ENCODE results near the gene RAB7B.
A peak's percentile ranks its signal among the peaks of the same experiment; 100 is the strongest.
"Not testable (repeated sequence)": the region's sequence is repeated elsewhere in the genome, so short reads cannot be mapped to it uniquely, and the experiment has no call there.

The RAB7B gene

GRCh38 chr1:206002871-206003801 lies at the start of gene RAB7B:
Gene RAB7B (minus strand): TSS chr1:206003395. CDS start chr1:205994135, 9,260 bp downstream.
- in situ Hi-C loops (cut with HindIII; ENCODE audit: low pct_ligation_motif_present, low sequenced_read_pairs) = no loop called here
- H3K36me3 ChIP-seq (replicated peaks) = no peaks in the 10 kb centered on the region
- DNase-seq = peak; percentile 75
- TF ChIP-seq CTCF (IDR thresholded peaks at IDR 0.05; ENCODE audit: low read depth, low read length, missing control alignments) = no peak
- H3K27ac ChIP-seq = peak within 1 kb of the TSS; percentile 50
- H3K27me3 ChIP-seq (replicated peaks) = no peaks in the 10 kb centered on the region
- peak within 1 kb of the TSS; percentile 41 for H3K4me3 ChIP-seq (ENCODE audit: low read depth, low read length)

- H3K27ac ChIP-seq; H3K27me3 ChIP-seq (replicated peaks); in situ Hi-C loops (cut with HindIII; ENCODE audit: low pct_ligation_motif_present, low sequenced_read_pairs); H3K4me3 ChIP-seq (ENCODE audit: low read depth, low read length); H3K36me3 ChIP-seq (replicated peaks); DNase-seq: not testable (repeated sequence)
Measured at GRCh38 chr1:206052231-206052865, 49.2 kb upstream of the RAB7B start.

GRCh38 chr1:206050655-206051235 lies 47.5 kb upstream of the RAB7B start:
- Histone ChIP-seq H3K27ac (no peak overlapping the region), H3K36me3 (replicated peaks) (no peaks in the 10 kb centered on the region), H3K27me3 (replicated peaks) (peaks cover 7% of the 10 kb centered on the region), H3K4me3 (ENCODE audit: low read depth, low read length) (no peak overlapping the region)
- no peak for TF ChIP-seq CTCF (IDR thresholded peaks at IDR 0.05; ENCODE audit: low read depth, low read length, missing control alignments)
- DNase-seq = no peak
- in situ Hi-C loops (cut with HindIII; ENCODE audit: low pct_ligation_motif_present, low sequenced_read_pairs) = no loop called here

- Histone ChIP-seq H3K4me3 (ENCODE audit: low read depth, low read length) (no peak overlapping the region), H3K27ac (no peak overlapping the region), H3K27me3 (replicated peaks) (peaks cover 7% of the 10 kb centered on the region), H3K36me3 (replicated peaks) (no peaks in the 10 kb centered on the region)
- no peak for DNase-seq
- no peak for TF ChIP-seq CTCF (IDR thresholded peaks at IDR 0.05; ENCODE audit: low read depth, low read length, missing control alignments)
- in situ Hi-C loops (cut with HindIII; ENCODE audit: low pct_ligation_motif_present, low sequenced_read_pairs) = no loop called here
Measured at GRCh38 chr1:206049919-206050600, 46.9 kb upstream of the RAB7B start.

GRCh38 chr1:206049293-206049692 lies 46.1 kb upstream of the RAB7B start:
- Histone ChIP-seq H3K4me3 (ENCODE audit: low read depth, low read length) (no peak overlapping the region), H3K36me3 (replicated peaks) (no peaks in the 10 kb centered on the region), H3K27ac (no peak overlapping the region), H3K27me3 (replicated peaks) (peaks cover 7% of the 10 kb centered on the region)
- no peak for DNase-seq
- in situ Hi-C loops (cut with HindIII; ENCODE audit: low pct_ligation_motif_present, low sequenced_read_pairs) = no loop called here
- no peak for TF ChIP-seq CTCF (IDR thresholded peaks at IDR 0.05; ENCODE audit: low read depth, low read length, missing control alignments)
